Panc1 (cell line): ENCODE results near the gene SLC6A6. TPM values are rescaled to one million over a fixed set of nuclear protein-coding genes. Genes with fewer than 3 reads are reported as not detected.

Experiments used
- ATAC-seq: fragments of 200-7000 bp; cut with Tn5 transposase; 2 replicates; pipeline ENCODE4 v1.9.1; 2020; ENCODE audit warnings: mild to moderate bottlenecking, moderate library complexity
- BruUV-seq: library from RNA; stranded (reverse); fragments of 400-500 nt; replicated peaks from 2 replicates; lab custom pipeline; 2021; lab: Mats Ljungman, UMichigan
- CTCF ChIA-PET: fragments of 300-600 bp; sonication (Branson Sonifier 250); formaldehyde crosslinking; loops from one replicate; lab custom pipeline; 2022; ENCODE audit warnings: antibody characterized with exemption; lab: Charles Lee
- POLR2A ChIA-PET: fragments of 300-600 bp; sonication (Branson Sonifier 250); formaldehyde crosslinking; loops from one replicate; lab custom pipeline; 2022; ENCODE audit warnings: antibody characterized with exemption; lab: Charles Lee
- DNase-seq: peaks from one replicate; pipeline ENCODE4 v3.0.0-alpha.2; 2010; ENCODE audit warnings: low read depth, low spot score
- H3K27ac ChIP-seq: 2 replicates; pipeline ENCODE4 v1.5.1; 2011; ENCODE audit warnings: mild to moderate bottlenecking, low read length, inconsistent platforms
- H3K27me3 ChIP-seq: fragments of 200-500 bp; sonication (Bioruptor generic); 2 replicates; pipeline ENCODE4 v1.6.0; 2014; ENCODE audit warnings: low read length, inconsistent platforms; ENCODE audit not compliant: control insufficient read depth, insufficient read depth
- H3K36me3 ChIP-seq: fragments of 200-500 bp; sonication (Bioruptor generic); 2 replicates; pipeline ENCODE4 v1.5.1; 2014; ENCODE audit warnings: inconsistent platforms, mild to moderate bottlenecking, low read length, moderate library complexity; ENCODE audit not compliant: control insufficient read depth, insufficient read depth
- H3K4me1 ChIP-seq: 2 replicates; pipeline ENCODE4 v1.5.1; 2011; ENCODE audit warnings: inconsistent platforms, mild to moderate bottlenecking, low read length, moderate library complexity; ENCODE audit not compliant: control insufficient read depth, insufficient read depth
- H3K4me3 ChIP-seq, 2 experiments: 2 replicates each; pipeline ENCODE4 v1.5.1; 2011 to 2012; ENCODE audit warnings: low read depth in 2 of 2, low read length in 2 of 2, mild to moderate bottlenecking in 2 of 2, inconsistent platforms in 1 of 2, moderate library complexity in 1 of 2
- H3K9me3 ChIP-seq: fragments of 200-500 bp; sonication (Bioruptor generic); 2 replicates; pipeline ENCODE4 v1.5.1; 2014; ENCODE audit warnings: low read depth, mild to moderate bottlenecking, inconsistent platforms, low read length, moderate library complexity; ENCODE audit not compliant: control insufficient read depth, insufficient read depth
- CTCF ChIP-seq: fragments of 450-650 bp; IDR thresholded peaks from 2 replicates; pipeline ENCODE4 v1.5.1; 2017; ENCODE audit warnings: mild to moderate bottlenecking
- POLR2AphosphoS5 ChIP-seq: IDR thresholded peaks from 2 replicates; pipeline ENCODE4 v1.6.1; 2012; ENCODE audit warnings: mild to moderate bottlenecking, low read depth, low read length, moderate library complexity
- REST ChIP-seq, 2 experiments: IDR thresholded peaks; 2 replicates each; pipeline ENCODE4 v1.6.1; 2011 to 2012; ENCODE audit warnings: low read depth in 2 of 2, control low read depth in 1 of 2, low read length in 1 of 2, mild to moderate bottlenecking in 1 of 2, moderate library complexity in 1 of 2; ENCODE audit not compliant: insufficient read depth in 1 of 2
- SIN3A ChIP-seq: IDR thresholded peaks from 2 replicates; pipeline ENCODE4 v1.6.1; 2012; ENCODE audit warnings: low read depth, mild to moderate bottlenecking, low read length, moderate library complexity, borderline replicate concordance; ENCODE audit not compliant: insufficient read depth
- TCF7L2 ChIP-seq: IDR thresholded peaks from 2 replicates; pipeline ENCODE4 v1.6.1; 2011; ENCODE audit warnings: mild to moderate bottlenecking, low read depth, low read length, inconsistent platforms
- in situ Hi-C: cut with HindIII; loops from 2 replicates; pipeline ENCODE4 v1.10.0; 2016; ENCODE audit warnings: low sequenced_read_pairs, low pct_unique_long_range_greater_than_20kb
- intact Hi-C: fragments of 100-400 bp; cut with micrococcal nuclease; formaldehyde crosslinking; loops from one replicate; pipeline ENCODE4 v1.10.0; 2022; ENCODE audit not compliant: unreplicated experiment
- total RNA-seq: library from RNA; stranded (reverse); gene quantifications from one replicate; pipeline ENCODE4 v1.2.1, GENCODE V29; 2021; ENCODE audit not compliant: unreplicated experiment

Gene SLC6A6
- total RNA-seq, 1 experiment from 2014 or later, result 61.0 TPM

- H3K4me1 ChIP-seq, result no peaks in the 10 kb centered on the region
- no peak for TF ChIP-seq SIN3A
- TF ChIP-seq TCF7L2, result no peak
- TF ChIP-seq POLR2AphosphoS5, result no peak
- TF ChIP-seq CTCF, result no peak
- no peak for TF ChIP-seq REST (IDR thresholded peaks at IDR 0.05; ENCODE audit: insufficient read depth in 1 of 2, low read depth in 2 of 2, low read length in 1 of 2)
- H3K9me3 ChIP-seq, result no peaks in the 10 kb centered on the region
- CTCF ChIA-PET, result no interaction called here
- intact Hi-C loops (no loop called here), in situ Hi-C loops (no loop called here)
- no peaks in the 10 kb centered on the region for H3K27me3 ChIP-seq
- no peak overlapping the region for H3K27ac ChIP-seq
- no peaks in the 10 kb centered on the region; the same call in 1 of the 2 replicates for H3K36me3 ChIP-seq
- H3K4me3 ChIP-seq, result no peak overlapping the region
- BruUV-seq, result no TSS peak
- POLR2A ChIA-PET, result no interaction called here
- no peak for DNase-seq
- no peak for ATAC-seq
These were observed 76.6 kb downstream of the SLC6A6 start for GRCh38 chr3:14478956-14479550.

GRCh38 chr3:14479591-14479990 lies 77.2 kb downstream of the SLC6A6 start:
- DNase-seq, result no peak
- no peak overlapping the region for H3K27ac ChIP-seq
- ATAC-seq, result no peak
- in situ Hi-C loops, result no loop called here
- intact Hi-C loops, result no loop called here
- H3K9me3 ChIP-seq, result no peaks in the 10 kb centered on the region
- H3K36me3 ChIP-seq, result no peaks in the 10 kb centered on the region; the same call in 1 of the 2 replicates
- ChIA-PET POLR2A (no interaction called here), CTCF (no interaction called here)
- BruUV-seq, result no TSS peak
- H3K27me3 ChIP-seq, result no peaks in the 10 kb centered on the region
- no peak for TF ChIP-seq CTCF
- no peak for TF ChIP-seq POLR2AphosphoS5
- TF ChIP-seq TCF7L2, result no peak
- no peak for TF ChIP-seq REST (IDR thresholded peaks at IDR 0.05; ENCODE audit: insufficient read depth in 1 of 2, low read depth in 2 of 2, low read length in 1 of 2)
- no peak for TF ChIP-seq SIN3A
- no peaks in the 10 kb centered on the region for H3K4me1 ChIP-seq
- no peak overlapping the region for H3K4me3 ChIP-seq
